ENCODE data around the gene LIG1. TPM values are rescaled to one million over a fixed set of nuclear protein-coding genes. Genes with fewer than 3 reads are reported as not detected.
A peak's percentile ranks its signal among the peaks of the same experiment; 100 is the strongest.

Gene LIG1
- total and polyA plus RNA-seq, 10 donors: 26.5 to 68.4 (median 36.5) TPM

DNA sequence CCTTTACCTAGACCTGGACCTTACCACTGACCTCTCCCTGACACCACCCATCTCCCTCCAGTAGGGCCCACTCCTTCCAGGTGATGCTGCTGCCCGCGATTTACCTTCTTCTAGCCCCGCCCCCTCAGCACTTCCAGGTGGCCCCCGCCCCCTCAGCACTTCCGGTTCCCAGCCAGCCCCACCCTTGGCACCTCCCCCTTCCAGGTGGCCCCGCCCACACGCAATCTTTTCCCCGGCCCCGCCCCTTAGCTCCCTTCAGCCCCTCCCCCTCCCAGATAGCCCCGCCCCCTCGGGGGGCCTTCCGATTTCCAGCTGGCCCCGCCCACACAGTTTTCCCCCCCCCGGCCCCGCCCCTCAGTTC lies 586 bp downstream of the LIG1 start:
- peaks cover 9 to 45% (median 25%) of the 10 kb centered on the region in 6 donors for H3K4me1 ChIP-seq
- peaks cover 0 to 38% (median 19%) of the 10 kb centered on the region in 6 donors for H3K36me3 ChIP-seq
- no peaks in the 10 kb centered on the region for H3K27me3 ChIP-seq (replicated peaks in 1 of 7)
- WGBS, 5 donors: 1 to 5% (median 3%) methylated on average over 13 to 15 of the region's 15 CpGs
- intact Hi-C loops (cut with DNase I; ENCODE audit: low total_unique reads): no loop called here
- H3K27ac ChIP-seq: peak overlapping the region; percentile 91 to 99 (median 96)
- DNase-seq: peak; percentile 95
- H3K9me3 ChIP-seq: no peaks in the 10 kb centered on the region
- TF ChIP-seq, protein P1, sequence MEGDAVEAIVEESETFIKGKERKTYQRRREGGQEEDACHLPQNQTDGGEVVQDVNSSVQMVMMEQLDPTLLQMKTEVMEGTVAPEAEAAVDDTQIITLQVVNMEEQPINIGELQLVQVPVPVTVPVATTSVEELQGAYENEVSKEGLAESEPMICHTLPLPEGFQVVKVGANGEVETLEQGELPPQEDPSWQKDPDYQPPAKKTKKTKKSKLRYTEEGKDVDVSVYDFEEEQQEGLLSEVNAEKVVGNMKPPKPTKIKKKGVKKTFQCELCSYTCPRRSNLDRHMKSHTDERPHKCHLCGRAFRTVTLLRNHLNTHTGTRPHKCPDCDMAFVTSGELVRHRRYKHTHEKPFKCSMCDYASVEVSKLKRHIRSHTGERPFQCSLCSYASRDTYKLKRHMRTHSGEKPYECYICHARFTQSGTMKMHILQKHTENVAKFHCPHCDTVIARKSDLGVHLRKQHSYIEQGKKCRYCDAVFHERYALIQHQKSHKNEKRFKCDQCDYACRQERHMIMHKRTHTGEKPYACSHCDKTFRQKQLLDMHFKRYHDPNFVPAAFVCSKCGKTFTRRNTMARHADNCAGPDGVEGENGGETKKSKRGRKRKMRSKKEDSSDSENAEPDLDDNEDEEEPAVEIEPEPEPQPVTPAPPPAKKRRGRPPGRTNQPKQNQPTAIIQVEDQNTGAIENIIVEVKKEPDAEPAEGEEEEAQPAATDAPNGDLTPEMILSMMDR (IDR thresholded peaks at IDR 0.05 in 8 of 11, conservative IDR thresholded peaks at IDR 0.05 in 3 of 11): no peak
- TF ChIP-seq POLR2AphosphoS5 (IDR thresholded peaks at IDR 0.05): no peak
- TF ChIP-seq POLR2A (IDR thresholded peaks at IDR 0.05): no peak
- H3K4me3 ChIP-seq: peak overlapping the region; percentile 93 to 98 (median 96)

DNA sequence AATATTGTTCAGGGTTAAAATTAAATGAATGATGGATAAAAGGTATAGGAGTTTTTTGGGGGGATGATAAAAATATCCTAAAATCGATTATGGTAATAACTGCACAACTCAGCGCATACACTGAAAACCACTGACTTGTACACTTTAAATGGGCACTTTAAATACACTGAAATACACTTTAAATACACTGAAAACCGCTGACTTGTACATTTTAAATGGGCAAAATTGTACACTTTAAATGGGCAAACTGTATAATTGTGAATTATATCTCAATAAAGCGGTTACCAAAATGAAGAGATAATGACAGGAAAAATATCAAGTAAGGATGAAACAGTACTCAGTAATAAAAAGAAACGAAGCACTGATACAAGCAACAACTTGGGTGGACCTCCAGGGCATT lies 1.5 kb downstream of the LIG1 start:
- peaks cover 0 to 35% (median 16%) of the 10 kb centered on the region in 6 donors for H3K36me3 ChIP-seq
- peak overlapping the region in 6 of 8 donors; percentile 58 to 99 (median 96) for H3K27ac ChIP-seq
- intact Hi-C loops (cut with DNase I; ENCODE audit: low total_unique reads): no loop called here
- no peak for DNase-seq
- WGBS, 5 donors: 76 to 97% (median 85%) methylated on average over 5 of the region's 5 CpGs
- peaks cover 9 to 36% (median 23%) of the 10 kb centered on the region in 6 donors for H3K4me1 ChIP-seq
- TF ChIP-seq, protein P1 (IDR thresholded peaks at IDR 0.05 in 8 of 11, conservative IDR thresholded peaks at IDR 0.05 in 3 of 11): no peak
- no peak for TF ChIP-seq POLR2AphosphoS5 (IDR thresholded peaks at IDR 0.05)
- no peak for TF ChIP-seq POLR2A (IDR thresholded peaks at IDR 0.05)
- no peak overlapping the region for H3K4me3 ChIP-seq
- H3K9me3 ChIP-seq: no peaks in the 10 kb centered on the region
- no peaks in the 10 kb centered on the region for H3K27me3 ChIP-seq (replicated peaks in 1 of 7)

DNA sequence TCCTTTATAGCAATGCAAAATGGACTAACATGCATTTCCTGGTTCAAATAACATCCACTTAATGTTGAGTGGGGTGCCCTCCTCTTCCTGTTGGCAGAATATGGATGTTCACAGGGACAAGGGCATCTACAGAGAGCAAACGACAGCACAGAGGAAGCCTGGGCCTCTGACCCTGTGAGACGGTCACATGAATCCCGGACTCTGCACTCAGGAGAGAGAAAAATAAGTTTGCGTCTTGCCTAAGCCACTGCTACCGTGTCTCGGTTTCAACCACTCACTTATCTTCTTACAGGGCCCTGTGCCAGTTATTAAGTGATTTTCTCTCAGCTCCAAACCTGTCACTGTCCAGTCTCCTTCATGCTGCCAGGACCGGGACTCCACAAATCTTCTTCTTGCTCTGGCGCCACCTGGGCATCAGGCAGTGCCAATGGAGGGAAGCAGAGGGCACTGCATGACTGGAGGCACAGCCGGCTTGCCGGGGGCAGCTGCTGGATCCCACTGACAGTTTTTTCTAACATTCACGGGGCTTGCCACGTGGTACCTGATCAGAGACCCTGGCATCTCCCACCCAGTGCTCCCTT lies 11.8 kb downstream of the LIG1 start:
- intact Hi-C loops (cut with DNase I; ENCODE audit: low total_unique reads): no loop called here
- no peak for TF ChIP-seq POLR2A (IDR thresholded peaks at IDR 0.05)
- TF ChIP-seq POLR2AphosphoS5 (IDR thresholded peaks at IDR 0.05): peak in 1 of 3 donors; percentile 45
- Histone ChIP-seq H3K36me3 (peaks cover 0 to 80% (median 23%) of the 10 kb centered on the region in 6 donors), H3K27ac (peak overlapping the region in 6 of 8 donors; percentile 7 to 60 (median 52)), H3K27me3 (replicated peaks in 1 of 7) (no peaks in the 10 kb centered on the region), H3K4me1 (peaks cover 0 to 7% (median under 1%) of the 10 kb centered on the region in 6 donors), H3K4me3 (no peak overlapping the region), H3K9me3 (no peaks in the 10 kb centered on the region)
- no peak for DNase-seq
- WGBS, 5 donors: 71 to 88% (median 73%) methylated on average over 12 of the region's 12 CpGs

DNA sequence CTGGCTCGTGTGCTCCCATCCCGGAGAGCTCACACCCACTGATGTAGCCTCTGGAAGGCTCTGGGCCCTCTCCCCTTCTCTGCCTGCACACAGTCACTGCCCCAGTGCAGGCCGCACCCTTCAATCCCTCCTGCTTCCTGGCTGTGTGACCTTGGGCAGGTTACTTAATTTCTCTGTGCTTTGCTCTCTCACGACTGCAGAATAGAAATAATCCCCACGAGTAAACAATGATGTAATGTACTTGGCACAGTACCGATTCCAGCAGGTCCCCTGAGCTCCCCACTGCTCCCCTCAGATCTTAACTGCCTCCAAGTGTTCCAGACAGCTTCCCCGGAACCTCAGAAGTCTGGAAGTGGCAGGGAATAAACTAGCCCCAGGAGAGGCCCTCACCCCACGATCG lies 16.1 kb downstream of the LIG1 start:
- intact Hi-C loops (cut with DNase I; ENCODE audit: low total_unique reads): no loop called here
- Histone ChIP-seq H3K27me3 (replicated peaks in 1 of 7) (no peaks in the 10 kb centered on the region), H3K4me1 (peaks cover 0 to 16% (median 7%) of the 10 kb centered on the region in 6 donors), H3K27ac (peak overlapping the region in 1 of 8 donors; percentile 22), H3K36me3 (peaks cover 0 to 76% (median 25%) of the 10 kb centered on the region in 6 donors), H3K4me3 (no peak overlapping the region), H3K9me3 (no peaks in the 10 kb centered on the region)
- 74 to 81% (median 75%) methylated on average over 9 of the region's 9 CpGs for WGBS, 5 donors
- TF ChIP-seq, protein P1 (IDR thresholded peaks at IDR 0.05 in 8 of 11, conservative IDR thresholded peaks at IDR 0.05 in 3 of 11): no peak
- TF ChIP-seq POLR2AphosphoS5 (IDR thresholded peaks at IDR 0.05): no peak
- no peak for TF ChIP-seq POLR2A (IDR thresholded peaks at IDR 0.05)
- no peak for DNase-seq
